ENCODE results near the gene TRPV6.

DNA sequence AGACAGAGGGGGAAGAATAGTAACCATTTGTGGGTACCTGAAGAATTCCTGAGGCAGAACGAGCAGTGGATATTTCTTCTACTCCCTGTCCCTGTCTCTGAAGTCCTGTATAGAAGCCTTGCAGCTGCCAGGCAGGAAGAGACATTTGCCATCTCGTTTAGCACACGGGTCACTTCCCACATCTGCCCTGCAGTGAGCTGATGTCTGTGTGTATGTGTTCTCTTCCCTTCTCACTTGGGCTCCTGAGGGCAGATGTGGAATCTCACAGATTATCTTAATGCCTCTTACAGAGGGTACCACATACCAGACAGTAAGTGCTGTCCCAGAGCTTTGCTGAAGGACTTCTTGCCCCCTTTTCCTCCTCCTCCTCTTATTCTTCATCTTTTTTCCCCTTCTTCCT is 14.1 kb upstream of the TRPV6 start:
- TF ChIP-seq SP1 (IDR thresholded peaks at IDR 0.05) (no peak), YY1 (IDR thresholded peaks at IDR 0.05) (no peak), RAD21 (IDR thresholded peaks at IDR 0.05) (no peak), EGR1 (IDR thresholded peaks at IDR 0.05; ENCODE audit: low read depth in 2 of 2) (no peak), HNF4A (conservative IDR thresholded peaks at IDR 0.05) (no peak), TAF1 (conservative IDR thresholded peaks at IDR 0.05) (no peak), FOXA2 (IDR thresholded peaks at IDR 0.05) (no peak), RXRA (IDR thresholded peaks at IDR 0.05) (no peak), JUND (IDR thresholded peaks at IDR 0.05) (no peak)
- TF ChIP-seq, protein P1, sequence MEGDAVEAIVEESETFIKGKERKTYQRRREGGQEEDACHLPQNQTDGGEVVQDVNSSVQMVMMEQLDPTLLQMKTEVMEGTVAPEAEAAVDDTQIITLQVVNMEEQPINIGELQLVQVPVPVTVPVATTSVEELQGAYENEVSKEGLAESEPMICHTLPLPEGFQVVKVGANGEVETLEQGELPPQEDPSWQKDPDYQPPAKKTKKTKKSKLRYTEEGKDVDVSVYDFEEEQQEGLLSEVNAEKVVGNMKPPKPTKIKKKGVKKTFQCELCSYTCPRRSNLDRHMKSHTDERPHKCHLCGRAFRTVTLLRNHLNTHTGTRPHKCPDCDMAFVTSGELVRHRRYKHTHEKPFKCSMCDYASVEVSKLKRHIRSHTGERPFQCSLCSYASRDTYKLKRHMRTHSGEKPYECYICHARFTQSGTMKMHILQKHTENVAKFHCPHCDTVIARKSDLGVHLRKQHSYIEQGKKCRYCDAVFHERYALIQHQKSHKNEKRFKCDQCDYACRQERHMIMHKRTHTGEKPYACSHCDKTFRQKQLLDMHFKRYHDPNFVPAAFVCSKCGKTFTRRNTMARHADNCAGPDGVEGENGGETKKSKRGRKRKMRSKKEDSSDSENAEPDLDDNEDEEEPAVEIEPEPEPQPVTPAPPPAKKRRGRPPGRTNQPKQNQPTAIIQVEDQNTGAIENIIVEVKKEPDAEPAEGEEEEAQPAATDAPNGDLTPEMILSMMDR (IDR thresholded peaks at IDR 0.05; ENCODE audit: low read depth, low read length, missing input control): no peak
- TF ChIP-seq, protein P2, sequence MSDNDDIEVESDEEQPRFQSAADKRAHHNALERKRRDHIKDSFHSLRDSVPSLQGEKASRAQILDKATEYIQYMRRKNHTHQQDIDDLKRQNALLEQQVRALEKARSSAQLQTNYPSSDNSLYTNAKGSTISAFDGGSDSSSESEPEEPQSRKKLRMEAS (IDR thresholded peaks at IDR 0.05): no peak
- TF ChIP-seq, protein P3, sequence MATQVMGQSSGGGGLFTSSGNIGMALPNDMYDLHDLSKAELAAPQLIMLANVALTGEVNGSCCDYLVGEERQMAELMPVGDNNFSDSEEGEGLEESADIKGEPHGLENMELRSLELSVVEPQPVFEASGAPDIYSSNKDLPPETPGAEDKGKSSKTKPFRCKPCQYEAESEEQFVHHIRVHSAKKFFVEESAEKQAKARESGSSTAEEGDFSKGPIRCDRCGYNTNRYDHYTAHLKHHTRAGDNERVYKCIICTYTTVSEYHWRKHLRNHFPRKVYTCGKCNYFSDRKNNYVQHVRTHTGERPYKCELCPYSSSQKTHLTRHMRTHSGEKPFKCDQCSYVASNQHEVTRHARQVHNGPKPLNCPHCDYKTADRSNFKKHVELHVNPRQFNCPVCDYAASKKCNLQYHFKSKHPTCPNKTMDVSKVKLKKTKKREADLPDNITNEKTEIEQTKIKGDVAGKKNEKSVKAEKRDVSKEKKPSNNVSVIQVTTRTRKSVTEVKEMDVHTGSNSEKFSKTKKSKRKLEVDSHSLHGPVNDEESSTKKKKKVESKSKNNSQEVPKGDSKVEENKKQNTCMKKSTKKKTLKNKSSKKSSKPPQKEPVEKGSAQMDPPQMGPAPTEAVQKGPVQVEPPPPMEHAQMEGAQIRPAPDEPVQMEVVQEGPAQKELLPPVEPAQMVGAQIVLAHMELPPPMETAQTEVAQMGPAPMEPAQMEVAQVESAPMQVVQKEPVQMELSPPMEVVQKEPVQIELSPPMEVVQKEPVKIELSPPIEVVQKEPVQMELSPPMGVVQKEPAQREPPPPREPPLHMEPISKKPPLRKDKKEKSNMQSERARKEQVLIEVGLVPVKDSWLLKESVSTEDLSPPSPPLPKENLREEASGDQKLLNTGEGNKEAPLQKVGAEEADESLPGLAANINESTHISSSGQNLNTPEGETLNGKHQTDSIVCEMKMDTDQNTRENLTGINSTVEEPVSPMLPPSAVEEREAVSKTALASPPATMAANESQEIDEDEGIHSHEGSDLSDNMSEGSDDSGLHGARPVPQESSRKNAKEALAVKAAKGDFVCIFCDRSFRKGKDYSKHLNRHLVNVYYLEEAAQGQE (IDR thresholded peaks at IDR 0.05): no peak
- TF ChIP-seq, protein P4, sequence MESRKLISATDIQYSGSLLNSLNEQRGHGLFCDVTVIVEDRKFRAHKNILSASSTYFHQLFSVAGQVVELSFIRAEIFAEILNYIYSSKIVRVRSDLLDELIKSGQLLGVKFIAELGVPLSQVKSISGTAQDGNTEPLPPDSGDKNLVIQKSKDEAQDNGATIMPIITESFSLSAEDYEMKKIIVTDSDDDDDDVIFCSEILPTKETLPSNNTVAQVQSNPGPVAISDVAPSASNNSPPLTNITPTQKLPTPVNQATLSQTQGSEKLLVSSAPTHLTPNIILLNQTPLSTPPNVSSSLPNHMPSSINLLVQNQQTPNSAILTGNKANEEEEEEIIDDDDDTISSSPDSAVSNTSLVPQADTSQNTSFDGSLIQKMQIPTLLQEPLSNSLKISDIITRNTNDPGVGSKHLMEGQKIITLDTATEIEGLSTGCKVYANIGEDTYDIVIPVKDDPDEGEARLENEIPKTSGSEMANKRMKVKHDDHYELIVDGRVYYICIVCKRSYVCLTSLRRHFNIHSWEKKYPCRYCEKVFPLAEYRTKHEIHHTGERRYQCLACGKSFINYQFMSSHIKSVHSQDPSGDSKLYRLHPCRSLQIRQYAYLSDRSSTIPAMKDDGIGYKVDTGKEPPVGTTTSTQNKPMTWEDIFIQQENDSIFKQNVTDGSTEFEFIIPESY (IDR thresholded peaks at IDR 0.05): no peak

All from liver (tissue), 3 donors.